Cardiac fibroblast (primary cell): ENCODE measurements around the gene PURB.

Experiments
- DNase-seq, 2 donors: peaks; one replicate each; pipeline versions ENCODE4 v3.0.0 to v3.0.0-alpha.2; 2010; ENCODE audit warnings: low read depth in 2 of 2
- H3K4me3 ChIP-seq, 2 donors: replicated peaks in 1 of 2; 1 replicate in 1 of 2; 2 replicates in 1 of 2; pipeline ENCODE4 v1.5.1; 2011; ENCODE audit warnings: low read depth in 2 of 2, low read length in 2 of 2, mild to moderate bottlenecking in 2 of 2, moderate library complexity in 1 of 2
- CTCF ChIP-seq: IDR thresholded peaks from one replicate; pipeline ENCODE4 v1.5.1; 2011; ENCODE audit warnings: low read depth, mild to moderate bottlenecking, low read length, inconsistent platforms

PURB gene

GRCh38 chr7:44918029-44918428, 32.7 kb upstream of the PURB start:
- no peak for TF ChIP-seq CTCF
- no peak for DNase-seq
- no peak overlapping the region for H3K4me3 ChIP-seq

DNA sequence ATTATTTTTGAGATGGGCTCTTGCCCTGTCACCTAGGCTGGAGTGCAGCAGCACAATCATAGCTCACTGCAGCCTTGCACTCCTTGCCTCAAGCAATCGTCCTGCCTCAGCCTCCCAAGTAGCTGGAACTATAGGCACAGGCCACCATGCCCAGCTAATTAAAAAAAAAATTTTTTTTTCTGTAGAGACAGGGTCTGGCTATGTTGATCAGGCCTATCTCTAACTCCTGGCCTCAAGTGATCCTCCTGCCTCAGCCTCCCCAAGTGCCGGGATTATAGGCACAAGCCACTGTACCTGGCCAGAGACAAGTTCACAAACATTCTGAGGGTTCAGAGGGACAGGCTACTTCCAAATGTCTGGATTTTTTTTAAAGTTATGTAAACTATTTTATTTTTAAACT, 32.1 kb upstream of the PURB start:
- DNase-seq, result no peak
- no peak overlapping the region for H3K4me3 ChIP-seq
- no peak for TF ChIP-seq CTCF

GRCh38 chr7:44914992-44915607, 29.8 kb upstream of the PURB start:
- no peak for DNase-seq

GRCh38 chr7:44912775-44913347, 27.5 kb upstream of the PURB start:
- DNase-seq, result peak in 1 of 2 donors; percentile 8
- no peak overlapping the region for H3K4me3 ChIP-seq
- no peak for TF ChIP-seq CTCF

More at GRCh38 chr7:44914992-44915607, 29.8 kb upstream of the PURB start:
- H3K4me3 ChIP-seq, result no peak overlapping the region
- TF ChIP-seq CTCF, result no peak

DNA sequence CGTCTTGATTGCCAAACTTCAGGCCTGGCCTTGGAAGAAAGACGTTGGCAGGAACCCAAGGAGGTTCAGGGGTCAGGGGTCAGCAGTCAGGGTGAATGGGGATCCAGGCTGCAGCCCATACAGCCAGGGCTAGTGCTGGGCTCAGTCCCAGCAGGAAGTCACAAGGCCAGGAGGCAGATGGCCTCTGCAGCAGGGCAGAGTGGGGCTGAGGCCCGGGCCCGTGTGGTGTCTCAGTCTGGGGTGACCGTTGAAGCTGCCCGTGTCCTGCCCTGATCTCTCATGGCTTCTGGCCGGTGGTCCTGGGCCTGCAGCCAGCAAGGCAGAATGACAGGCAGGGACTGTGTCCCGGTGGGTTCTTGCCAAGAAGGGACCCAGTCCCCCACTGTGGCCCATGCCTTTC, 26.6 kb upstream of the PURB start:
- no peak for TF ChIP-seq CTCF
- DNase-seq, result no peak
- no peak overlapping the region for H3K4me3 ChIP-seq

GRCh38 chr7:44909596-44910389, 24.5 kb upstream of the PURB start:
- DNase-seq, result no peak
- TF ChIP-seq CTCF, result no peak

More at GRCh38 chr7:44909596-44910389, 24.5 kb upstream of the PURB start:
- no peak overlapping the region for H3K4me3 ChIP-seq
